Rectal smooth muscle tissue (tissue), 1 donor: ENCODE data around the gene DLGAP1.
"Not testable (repeated sequence)": the region's sequence is repeated elsewhere in the genome, so short reads cannot be mapped to it uniquely, and the experiment has no call there.

ENCODE experiments used
- H3K27ac ChIP-seq: one replicate; pipeline ENCODE4 v1.7.0; 2013; ENCODE audit warnings: low read depth, low read length, inconsistent platforms
- H3K27me3 ChIP-seq: one replicate; pipeline ENCODE4 v1.7.0; 2013; ENCODE audit warnings: low read length; ENCODE audit not compliant: control insufficient read depth, insufficient read depth
- H3K36me3 ChIP-seq: one replicate; pipeline ENCODE4 v1.7.0; 2013; ENCODE audit warnings: low read length; ENCODE audit not compliant: control insufficient read depth, insufficient read depth
- H3K4me1 ChIP-seq: one replicate; pipeline ENCODE4 v1.7.0; 2013; ENCODE audit warnings: low read length; ENCODE audit not compliant: control insufficient read depth, insufficient read depth
- H3K4me3 ChIP-seq: one replicate; pipeline ENCODE4 v1.7.0; 2013; ENCODE audit warnings: low read length
- H3K9ac ChIP-seq: one replicate; pipeline ENCODE4 v1.7.0; 2013; ENCODE audit warnings: low read length

DLGAP1 gene

DNA sequence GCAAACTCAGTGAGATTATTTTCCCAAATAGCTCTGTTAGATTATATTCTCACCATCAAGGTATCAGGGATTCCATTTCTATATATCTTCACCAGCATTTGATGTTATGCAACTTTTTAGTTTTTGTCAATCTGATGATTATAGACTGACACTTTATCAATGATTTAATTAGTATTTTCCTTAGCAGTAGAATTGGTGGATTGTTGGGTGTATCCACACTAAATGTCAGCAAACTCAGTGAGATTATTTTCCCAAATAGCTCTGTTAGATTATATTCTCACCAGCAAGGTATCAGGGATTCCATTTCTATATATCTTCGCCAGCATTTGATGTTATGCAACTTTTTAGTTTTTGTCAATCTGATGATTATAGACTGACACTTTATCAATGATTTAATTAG, 432.4 kb downstream of the DLGAP1 start:
- H3K4me1 ChIP-seq, H3K36me3 ChIP-seq, H3K27me3 ChIP-seq, H3K4me3 ChIP-seq, H3K27ac ChIP-seq, H3K9ac ChIP-seq: not testable (repeated sequence)

DNA sequence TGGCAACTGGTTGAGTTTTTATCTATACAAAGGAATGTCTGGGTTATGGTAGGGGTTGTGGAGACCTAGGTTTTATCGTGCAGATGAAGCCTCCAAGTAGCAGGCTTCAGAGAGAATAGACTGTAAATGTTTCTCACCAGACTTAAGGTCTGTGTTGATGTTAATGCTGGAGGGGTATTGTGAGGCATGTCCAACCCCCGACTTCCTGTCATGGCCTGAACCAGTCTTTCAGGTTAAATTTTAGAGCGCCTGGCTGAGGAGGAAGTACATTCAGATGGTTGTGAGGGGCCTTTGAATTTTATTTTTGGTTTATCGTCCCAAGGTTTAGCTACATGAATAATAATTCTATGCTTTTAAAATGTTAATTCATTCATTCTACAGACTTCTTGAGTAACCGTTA, 435.1 kb downstream of the DLGAP1 start:
- Histone ChIP-seq H3K4me3 (no peak overlapping the region), H3K4me1 (no peaks in the 10 kb centered on the region), H3K36me3 (no peaks in the 10 kb centered on the region), H3K27ac (no peak overlapping the region), H3K9ac (no peak overlapping the region), H3K27me3 (no peaks in the 10 kb centered on the region)

DNA sequence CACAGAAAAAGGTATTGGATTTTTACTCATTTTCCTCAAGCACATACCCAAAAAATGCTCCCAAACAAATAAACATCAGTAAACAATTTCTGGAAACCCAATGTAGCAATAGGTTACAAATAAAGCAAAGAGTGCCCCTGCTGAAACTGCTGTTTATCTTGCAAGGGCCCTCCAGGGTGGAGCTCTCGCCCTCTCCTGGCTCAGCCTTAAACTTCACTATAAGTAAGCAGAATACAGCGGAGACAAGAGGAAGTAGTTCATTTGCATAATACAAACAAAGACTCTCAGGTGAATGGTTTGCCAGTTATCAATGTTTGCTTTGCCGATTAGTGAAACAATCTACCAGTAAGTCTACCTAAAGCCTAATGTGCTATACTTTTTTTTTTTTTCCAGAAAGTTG, 437.6 kb downstream of the DLGAP1 start:
- H3K4me1 ChIP-seq = no peaks in the 10 kb centered on the region

DNA sequence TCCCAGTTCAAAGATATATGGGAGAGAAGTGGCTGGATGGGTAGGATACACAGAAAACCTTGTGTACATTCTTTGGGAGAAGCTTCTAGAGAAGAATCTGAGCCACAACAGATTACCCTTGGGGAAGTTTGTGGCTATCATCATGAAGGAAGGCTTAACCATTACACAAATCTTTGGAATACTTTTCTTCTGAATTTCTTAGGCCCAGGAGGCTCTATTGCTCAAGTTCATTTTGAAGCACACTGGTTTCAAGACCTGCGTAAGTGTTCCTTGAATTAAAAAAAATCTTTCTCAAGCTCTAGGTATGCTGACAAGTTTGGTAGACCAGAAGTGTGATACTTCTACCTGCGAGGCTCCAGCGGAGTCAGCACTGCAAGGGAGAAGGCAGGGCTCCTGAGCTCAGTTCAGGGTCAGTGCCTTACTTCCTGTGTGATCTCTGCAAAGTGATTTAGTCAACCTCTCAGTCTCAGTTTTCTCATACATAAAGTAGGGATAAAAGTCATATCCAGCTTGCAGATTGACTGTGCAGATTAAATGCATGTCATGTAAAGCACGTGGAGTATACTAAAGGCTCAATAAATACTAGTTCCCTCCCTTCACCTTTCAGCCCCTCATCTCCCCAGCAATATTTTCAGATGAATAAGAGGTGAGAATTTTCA, 438.6 kb downstream of the DLGAP1 start:
- Histone ChIP-seq H3K4me1 (no peaks in the 10 kb centered on the region), H3K9ac (no peak overlapping the region), H3K27ac (no peak overlapping the region), H3K4me3 (no peak overlapping the region), H3K27me3 (no peaks in the 10 kb centered on the region), H3K36me3 (no peaks in the 10 kb centered on the region)

More for the DNA sequence above, 437.6 kb downstream of the DLGAP1 start:
- no peaks in the 10 kb centered on the region for H3K36me3 ChIP-seq
- no peak overlapping the region for H3K4me3 ChIP-seq
- H3K9ac ChIP-seq = no peak overlapping the region
- no peaks in the 10 kb centered on the region for H3K27me3 ChIP-seq
- no peak overlapping the region for H3K27ac ChIP-seq

DNA sequence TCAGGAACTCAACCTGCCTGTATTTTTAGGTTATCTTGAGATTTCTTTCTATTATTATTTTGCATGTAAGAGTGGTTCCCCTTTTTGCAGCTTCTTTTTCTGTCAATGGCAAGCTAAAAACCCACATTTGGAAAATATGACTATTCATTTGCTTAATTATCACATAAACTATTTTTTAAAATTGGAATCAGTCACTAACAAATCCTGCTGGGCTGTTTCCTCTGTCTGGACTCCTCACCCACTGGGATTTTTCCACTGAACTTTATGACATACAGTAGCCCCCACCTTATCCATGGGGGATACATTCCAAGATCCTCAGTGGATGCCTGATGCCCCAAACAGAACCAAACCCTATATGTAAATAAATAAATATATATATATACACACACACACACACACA, 447.3 kb downstream of the DLGAP1 start:
- no peak overlapping the region for H3K27ac ChIP-seq
- H3K4me1 ChIP-seq = no peaks in the 10 kb centered on the region
- H3K4me3 ChIP-seq = no peak overlapping the region
- no peak overlapping the region for H3K9ac ChIP-seq
- H3K36me3 ChIP-seq = no peaks in the 10 kb centered on the region
- H3K27me3 ChIP-seq = no peaks in the 10 kb centered on the region

DNA sequence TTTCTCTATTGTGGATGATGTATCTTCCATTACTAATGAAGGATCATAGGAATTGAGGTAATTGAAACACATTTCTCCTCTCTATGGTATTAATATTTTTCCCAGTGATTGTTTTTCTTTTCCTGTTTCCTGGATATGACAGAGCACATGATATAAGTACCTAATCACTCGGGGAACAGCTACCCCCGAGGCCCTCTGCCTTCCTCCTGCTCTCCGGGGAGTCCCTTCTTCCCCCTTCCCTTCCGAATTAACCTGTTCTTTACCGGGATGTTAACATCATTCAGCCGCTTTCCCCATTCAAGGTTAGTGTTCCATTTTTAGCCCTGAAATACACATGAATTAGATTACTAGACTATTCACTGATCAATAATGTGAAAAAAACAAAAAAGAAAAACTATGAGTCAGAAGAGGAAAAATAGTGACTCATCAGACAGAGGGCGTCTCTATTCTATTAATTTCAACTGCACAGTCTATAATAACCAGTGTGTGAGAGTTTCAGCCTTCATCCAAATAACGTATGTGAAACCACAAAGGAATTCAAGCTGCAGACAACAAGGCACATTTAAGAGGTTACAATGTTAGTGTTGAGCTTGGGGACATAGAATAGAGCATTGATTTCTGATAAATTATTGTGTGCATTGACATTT, 450.8 kb downstream of the DLGAP1 start:
- H3K4me1 ChIP-seq = no peaks in the 10 kb centered on the region
- no peak overlapping the region for H3K27ac ChIP-seq
- no peaks in the 10 kb centered on the region for H3K36me3 ChIP-seq
- H3K9ac ChIP-seq = no peak overlapping the region
- no peaks in the 10 kb centered on the region for H3K27me3 ChIP-seq
- no peak overlapping the region for H3K4me3 ChIP-seq

DNA sequence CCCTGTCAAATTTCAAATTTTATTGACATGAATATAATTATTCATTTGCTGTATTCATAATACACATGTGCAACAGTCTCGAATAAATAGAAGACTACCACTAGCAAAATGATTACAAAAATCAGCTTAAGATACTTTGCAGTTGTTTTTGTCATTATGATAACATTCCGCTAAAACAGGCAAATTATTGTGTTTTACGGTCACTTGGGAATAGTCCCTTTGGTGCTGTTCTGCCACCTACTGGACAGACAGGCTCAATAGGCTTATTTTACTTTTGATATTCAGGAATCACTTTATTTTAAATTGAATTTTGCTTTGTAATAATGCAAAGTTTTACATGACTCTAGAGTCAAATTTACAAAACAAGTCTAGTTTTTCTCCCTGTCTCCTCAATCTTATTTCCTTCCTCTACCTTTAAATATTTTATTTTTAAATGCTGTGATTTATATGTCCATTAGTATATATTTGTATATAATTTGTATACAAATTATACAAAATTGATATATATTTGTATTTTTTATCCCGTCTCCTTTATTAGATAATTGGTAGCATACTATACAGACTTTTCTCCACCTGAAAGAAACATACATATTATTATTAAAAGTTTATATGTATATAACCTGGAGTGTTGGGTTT, 456.3 kb downstream of the DLGAP1 start:
- Histone ChIP-seq H3K4me3 (no peak overlapping the region), H3K9ac (no peak overlapping the region), H3K4me1 (no peaks in the 10 kb centered on the region), H3K36me3 (no peaks in the 10 kb centered on the region), H3K27me3 (no peaks in the 10 kb centered on the region), H3K27ac (no peak overlapping the region)

DNA sequence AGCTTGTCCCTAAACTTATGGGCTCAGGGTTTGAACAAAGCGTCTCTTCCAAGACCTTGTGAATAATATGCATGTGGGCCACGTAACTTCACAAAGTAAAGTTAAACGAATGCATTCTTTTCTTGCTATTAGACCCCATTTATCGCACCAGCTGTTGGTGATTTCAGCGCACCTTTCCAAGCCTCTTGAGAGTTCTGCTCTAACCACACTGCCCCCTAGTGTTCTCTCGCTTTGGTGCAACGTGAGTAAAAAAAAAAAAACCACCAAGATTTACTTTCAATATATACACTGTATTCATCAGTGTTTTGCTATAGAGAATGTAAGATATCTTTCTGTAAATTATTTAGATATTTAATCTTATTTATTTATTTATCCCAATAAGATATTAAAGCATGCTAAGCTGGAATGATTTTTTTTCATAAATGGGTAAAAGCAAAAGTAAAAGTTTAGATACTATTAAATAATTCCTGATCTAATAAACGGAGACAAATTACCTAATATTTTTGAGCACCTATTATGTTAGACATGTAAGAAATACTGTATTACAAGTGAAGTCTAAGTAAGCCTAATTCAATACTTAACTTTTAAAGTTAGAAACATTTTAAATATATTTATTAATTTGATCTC, 459.5 kb downstream of the DLGAP1 start:
- no peaks in the 10 kb centered on the region for H3K27me3 ChIP-seq
- H3K9ac ChIP-seq = no peak overlapping the region
- no peak overlapping the region for H3K27ac ChIP-seq
- no peaks in the 10 kb centered on the region for H3K4me1 ChIP-seq
- H3K4me3 ChIP-seq = no peak overlapping the region
- no peaks in the 10 kb centered on the region for H3K36me3 ChIP-seq

DNA sequence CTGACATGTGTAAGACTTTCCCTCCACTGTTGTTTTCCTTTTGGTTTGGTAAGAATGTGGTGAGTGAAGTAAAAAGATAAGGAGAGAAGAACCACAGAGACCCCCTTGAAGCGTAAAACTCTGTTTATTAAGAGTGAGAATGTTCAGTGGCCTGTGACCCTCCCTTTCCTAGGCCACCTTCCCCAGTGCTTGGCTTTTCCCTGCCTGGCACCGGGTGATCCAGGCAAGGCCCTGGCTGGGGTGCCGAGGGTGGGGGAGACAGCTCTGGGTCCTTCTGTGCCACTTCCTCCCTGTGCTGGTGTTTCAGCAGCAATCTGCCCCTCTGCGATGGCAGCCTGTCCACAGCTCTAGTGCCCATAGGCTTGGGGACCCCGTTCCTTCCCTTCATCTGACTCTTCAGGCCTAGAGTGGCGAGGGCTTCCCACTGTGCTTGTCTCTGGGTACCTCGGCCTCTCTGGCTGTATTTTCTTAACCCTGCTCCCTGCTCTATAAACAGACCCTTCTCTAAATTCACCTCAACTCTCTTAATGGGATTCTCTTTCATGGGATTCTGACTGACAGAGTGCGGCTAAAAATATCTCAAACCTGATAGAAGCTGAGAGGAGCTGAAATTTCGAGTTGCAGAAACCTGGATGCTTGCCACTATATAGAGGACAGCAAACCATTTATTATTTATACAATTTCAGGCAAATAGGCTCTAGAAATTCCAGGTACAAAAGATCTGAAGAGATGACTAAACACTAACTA, 461.0 kb downstream of the DLGAP1 start:
- no peak overlapping the region for H3K4me3 ChIP-seq
- H3K9ac ChIP-seq = no peak overlapping the region
- no peak overlapping the region for H3K27ac ChIP-seq
- H3K27me3 ChIP-seq = no peaks in the 10 kb centered on the region
- no peaks in the 10 kb centered on the region for H3K36me3 ChIP-seq
- no peaks in the 10 kb centered on the region for H3K4me1 ChIP-seq

DNA sequence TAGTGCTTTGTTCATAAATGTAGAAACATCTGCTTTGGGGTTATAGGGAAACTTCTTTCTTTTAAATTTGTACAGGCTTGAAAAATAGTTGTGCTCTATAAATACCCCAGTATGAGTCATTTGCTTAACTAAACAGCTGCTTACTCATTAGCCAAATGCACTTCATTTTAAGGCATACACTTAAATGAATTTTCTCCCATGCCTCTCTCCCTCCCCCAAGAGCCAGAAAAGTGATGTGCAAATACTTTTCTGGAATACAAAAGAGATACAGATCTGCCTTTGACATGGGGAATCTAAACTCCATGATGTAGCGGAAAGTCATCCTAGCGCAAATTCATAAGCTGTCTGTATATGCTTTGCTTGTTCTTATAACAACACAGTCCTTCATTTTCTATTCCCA, 469.4 kb downstream of the DLGAP1 start:
- Histone ChIP-seq H3K36me3 (no peaks in the 10 kb centered on the region), H3K4me3 (no peak overlapping the region)

DNA sequence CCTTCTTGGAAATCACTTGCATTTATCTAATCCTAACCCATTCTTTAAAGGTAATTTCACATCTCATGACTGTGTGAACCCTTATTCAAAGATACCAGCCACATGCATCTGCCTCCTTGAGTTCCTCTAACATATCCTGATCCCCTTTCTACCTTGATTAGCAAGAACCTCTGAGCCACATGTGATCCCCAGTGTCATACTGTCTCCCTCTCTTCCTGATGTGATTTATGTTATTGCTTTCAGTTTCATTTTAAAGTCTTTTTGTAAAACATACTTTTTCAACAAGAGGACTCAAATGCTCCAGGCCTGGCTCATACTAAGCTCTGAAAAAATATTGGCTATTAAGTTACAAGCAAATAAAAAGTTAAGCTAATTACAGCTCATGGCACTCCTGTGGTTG, 470.1 kb downstream of the DLGAP1 start:
- no peak overlapping the region for H3K4me3 ChIP-seq
- H3K4me1 ChIP-seq = no peaks in the 10 kb centered on the region
- H3K9ac ChIP-seq = no peak overlapping the region
- no peaks in the 10 kb centered on the region for H3K27me3 ChIP-seq
- no peaks in the 10 kb centered on the region for H3K36me3 ChIP-seq
- no peak overlapping the region for H3K27ac ChIP-seq

More for the DNA sequence above, 469.4 kb downstream of the DLGAP1 start:
- Histone ChIP-seq H3K4me1 (no peaks in the 10 kb centered on the region), H3K27me3 (no peaks in the 10 kb centered on the region), H3K9ac (no peak overlapping the region), H3K27ac (no peak overlapping the region)

DNA sequence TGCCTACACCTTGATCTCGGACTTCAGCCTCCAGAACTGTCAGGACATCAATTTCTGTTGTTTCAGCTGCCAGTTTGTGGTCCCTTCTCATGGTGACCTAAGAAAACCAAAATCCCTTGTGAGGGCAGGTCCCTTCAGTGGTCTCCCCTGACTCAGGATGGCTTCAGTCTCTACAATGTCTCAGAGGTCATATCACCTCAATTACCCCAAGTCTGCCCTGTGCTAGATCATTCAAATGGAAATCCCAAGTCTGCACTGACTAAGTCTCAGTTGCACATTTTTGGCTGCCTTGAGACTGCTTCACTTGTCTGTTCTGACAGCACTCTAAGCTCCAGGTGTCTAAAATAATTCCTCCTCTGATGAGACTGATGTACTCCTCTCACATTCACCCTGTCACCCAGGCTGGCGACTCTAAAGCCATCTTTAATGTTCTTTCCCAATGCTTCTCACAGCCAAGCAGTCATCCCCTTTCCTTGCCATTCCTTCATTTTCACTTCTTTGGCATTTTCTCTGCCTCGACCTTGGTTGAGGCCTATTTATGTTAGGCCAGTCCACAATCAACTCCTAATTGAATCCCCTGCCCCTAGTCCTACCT, 470.8 kb downstream of the DLGAP1 start:
- H3K4me1 ChIP-seq = no peaks in the 10 kb centered on the region
- no peaks in the 10 kb centered on the region for H3K36me3 ChIP-seq
- H3K4me3 ChIP-seq = no peak overlapping the region
- H3K27ac ChIP-seq = no peak overlapping the region
- no peak overlapping the region for H3K9ac ChIP-seq
- H3K27me3 ChIP-seq = no peaks in the 10 kb centered on the region
